ENCODE results near the gene OR2T1.
"Not testable (repeated sequence)": the region's sequence is repeated elsewhere in the genome, so short reads cannot be mapped to it uniquely, and the experiment has no call there.

Gene OR2T1, protein sequence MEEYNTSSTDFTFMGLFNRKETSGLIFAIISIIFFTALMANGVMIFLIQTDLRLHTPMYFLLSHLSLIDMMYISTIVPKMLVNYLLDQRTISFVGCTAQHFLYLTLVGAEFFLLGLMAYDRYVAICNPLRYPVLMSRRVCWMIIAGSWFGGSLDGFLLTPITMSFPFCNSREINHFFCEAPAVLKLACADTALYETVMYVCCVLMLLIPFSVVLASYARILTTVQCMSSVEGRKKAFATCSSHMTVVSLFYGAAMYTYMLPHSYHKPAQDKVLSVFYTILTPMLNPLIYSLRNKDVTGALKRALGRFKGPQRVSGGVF

DNA sequence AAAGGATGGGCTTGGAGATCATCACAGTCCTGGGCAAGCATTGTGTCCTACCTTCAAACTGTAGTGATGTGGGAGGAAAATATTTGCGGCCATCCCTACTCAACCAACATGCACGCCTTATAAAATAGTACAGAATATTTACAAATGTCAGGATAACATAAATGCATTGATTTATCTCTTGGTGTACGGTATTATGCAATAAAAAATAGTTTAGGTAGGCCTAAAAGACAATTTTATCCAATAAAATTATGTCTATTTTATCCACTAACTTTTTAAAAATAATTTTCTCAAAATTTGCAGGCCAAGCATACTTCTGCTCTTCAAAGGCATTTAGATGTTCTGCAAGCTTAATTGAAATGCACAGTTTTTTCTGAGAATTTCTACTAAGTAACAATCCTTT, at the start of gene OR2T1:
TSS of gene OR2T1 (plus strand) at position 301 of the 400 bp plus-strand sequence. CDS start 3,100 bp downstream, outside the sequence.
- no peak for DNase-seq

DNA sequence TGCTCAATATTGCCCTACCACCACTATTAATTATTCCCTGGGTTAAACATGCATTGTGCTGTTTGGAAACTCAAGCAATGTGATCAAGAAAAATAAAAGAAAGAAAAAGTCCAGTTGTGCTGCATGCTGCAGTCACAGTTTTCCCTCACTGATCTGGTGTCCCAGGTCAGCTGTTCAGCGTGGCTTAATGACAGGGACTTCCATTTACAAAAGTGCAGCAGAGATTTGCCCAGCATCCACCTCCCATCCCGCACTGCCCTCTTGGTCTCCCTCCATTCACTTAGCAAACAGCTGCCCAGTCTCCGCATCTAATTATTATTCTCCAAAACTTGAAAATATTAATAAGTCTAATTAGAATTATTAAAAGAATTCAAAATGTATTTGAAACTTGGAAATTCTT, 43.4 kb upstream of the OR2T1 start:
- no peak for DNase-seq

DNA sequence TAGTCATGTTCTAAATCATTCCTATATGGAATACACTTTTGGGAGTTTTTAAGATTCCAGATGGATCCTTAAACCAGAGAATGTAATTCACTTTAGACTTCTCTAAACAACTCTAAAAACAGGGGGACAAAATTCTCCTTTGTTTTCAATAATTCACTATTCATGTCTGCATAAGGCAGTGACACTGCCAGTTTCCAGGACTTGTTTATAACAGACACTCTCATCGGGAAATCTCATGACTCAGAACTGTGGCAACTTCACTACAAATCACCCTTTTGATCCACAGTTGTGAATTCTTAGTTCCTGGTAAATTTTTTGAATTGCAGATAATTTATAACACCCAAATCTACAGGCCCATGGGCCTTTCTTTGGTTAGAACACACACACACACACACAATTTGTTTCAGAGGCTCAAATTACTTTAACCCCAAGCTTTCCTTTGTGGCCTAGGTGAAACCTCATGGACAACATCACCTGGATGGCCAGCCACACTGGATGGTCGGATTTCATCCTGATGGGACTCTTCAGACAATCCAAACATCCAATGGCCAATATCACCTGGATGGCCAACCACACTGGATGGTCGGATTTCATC, 41.6 kb upstream of the OR2T1 start, which contains the start of gene OR2T4:
TSS of gene OR2T4 (plus strand) at position 545 of the 595 bp plus-strand sequence. CDS start at position 545, 0 bp downstream.
- no peak for DNase-seq

DNA sequence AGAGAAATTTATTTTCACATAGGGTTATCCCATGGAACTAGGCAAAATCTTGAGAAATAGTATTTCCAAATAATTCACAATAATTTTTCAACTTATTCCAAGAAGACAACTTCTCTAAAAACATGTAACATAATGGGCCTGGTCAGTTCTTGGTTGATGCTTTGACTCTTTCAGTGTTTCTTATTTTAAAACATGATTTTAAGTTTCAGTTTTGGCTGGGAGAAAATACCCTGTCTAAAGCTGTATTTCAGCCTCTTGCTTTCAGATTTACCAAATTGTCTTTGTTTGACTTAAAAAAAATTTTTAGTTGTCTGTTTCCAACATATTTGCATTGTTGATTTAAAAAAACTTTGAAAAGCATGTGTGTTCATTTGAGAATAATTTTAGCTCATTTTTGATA, 36.2 kb upstream of the OR2T1 start:
- no peak for DNase-seq

DNA sequence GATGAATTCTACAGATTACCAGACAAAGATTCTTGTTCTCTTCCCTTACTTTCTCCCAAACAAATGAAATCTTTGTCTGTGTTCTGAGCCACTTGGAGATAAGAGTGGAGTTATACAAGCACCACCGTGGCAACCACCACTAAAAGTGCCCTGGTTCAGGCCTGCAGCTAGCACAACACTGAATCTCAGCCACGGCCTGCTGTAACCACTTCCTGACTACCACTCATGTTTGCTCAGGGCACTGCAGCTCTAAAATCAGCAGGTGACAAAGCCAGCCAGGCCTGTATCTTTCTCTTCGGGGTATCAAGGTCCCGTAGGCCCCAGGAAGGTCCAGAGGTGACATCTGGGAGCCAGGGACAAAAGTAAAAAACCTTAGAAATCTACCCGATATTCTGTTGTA, 30.5 kb upstream of the OR2T1 start:
- no peak for DNase-seq

DNA sequence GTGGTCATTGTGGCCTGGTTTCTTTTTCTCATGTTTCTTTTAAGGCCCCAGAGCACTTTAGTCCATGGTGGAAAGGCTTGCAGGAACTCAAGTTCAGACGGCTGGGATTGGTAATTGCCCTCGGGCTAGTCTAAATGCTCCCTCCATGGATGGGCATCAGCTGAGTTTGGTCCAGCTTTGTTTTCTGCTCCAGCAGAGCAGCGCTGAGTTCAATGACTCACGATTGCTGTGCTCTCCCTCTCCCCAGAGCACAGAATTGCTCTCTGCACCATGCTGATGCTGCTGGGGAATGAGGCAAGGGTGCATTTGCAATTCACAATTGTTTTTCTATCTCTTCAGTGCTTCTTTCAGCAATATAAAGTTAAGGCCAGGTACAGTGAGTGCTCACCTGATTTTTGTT, 29.1 kb upstream of the OR2T1 start:
- no peak for DNase-seq

DNA sequence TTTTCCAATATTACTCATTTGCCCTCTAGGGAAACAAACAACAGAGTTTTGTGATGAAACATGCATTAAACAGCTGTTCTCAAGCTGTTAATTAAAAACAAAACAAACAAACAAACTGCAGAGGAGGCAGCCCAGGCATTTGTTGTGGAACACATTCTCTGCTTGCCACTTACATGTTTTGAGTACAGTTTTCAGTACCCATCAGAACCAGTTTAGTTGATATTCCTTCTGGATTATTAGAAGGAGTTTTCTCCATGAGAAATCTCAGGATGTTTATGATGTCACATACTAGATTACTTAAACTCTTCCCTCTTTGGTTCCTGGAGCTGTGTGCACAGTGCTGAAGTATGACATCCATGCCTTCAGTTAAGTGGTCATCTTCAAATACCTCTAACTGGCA, 27.4 kb upstream of the OR2T1 start, which contains the start of gene OR2T6:
TSS of gene OR2T6 (plus strand) at position 301 of the 400 bp plus-strand sequence. CDS start 11,863 bp downstream, outside the sequence.
- no peak for DNase-seq

DNA sequence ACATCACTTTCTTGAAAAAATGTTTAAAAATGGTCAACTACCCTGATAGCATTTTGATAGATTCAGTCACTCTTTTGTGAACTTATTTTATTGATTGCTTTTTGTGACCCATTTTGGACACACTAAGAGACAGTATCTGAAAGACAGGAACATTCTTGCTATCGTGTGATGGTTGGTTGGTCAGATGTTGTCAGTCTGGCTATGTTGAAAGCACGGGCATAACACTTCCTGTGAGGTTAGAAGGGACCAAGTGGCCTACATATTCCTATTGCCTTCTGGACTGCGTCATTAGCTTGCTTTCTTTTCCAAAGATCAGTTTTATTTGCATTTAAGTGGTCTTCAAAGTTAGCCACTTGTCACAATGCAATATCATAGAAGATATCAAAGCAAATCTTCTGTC, 25.9 kb upstream of the OR2T1 start:
- DNase-seq = no peak

DNA sequence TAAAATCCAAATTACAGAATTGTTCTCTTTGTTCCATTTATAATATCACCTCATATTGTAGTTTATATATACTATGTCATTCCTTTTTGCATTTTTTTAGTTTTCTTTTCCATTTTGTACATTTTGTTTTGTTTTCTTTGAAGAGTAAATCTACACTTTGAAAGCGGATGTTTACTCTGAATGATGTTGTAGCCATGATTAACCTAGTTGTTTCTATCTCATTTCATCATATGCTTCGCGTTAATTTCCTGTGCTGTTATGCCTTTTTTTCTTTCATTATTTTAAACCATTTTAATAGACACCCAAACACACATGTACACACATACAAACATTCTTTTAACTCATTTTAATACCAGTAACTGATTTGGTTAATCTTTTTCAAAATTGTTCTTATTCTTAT, 22.0 kb upstream of the OR2T1 start:
- DNase-seq = no peak

DNA sequence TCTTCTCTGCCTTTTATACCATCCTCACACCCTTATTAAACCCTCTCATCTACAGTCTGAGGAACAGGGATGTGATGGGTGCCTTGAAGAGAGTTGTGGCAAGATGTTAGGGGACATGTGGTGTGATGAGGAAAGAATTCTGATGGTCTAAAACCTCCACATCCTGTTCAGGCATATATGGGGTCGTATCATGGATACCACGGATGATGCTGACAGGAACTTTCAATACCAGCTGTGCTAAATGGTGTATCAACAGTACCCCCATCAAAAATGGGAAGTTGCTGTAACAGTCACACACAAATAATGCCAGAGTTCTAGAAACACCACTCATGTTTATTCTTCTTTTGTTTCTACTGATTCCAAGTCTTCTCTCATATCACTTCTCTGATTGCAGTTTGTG, 14.4 kb upstream of the OR2T1 start:
- no peak for DNase-seq

DNA sequence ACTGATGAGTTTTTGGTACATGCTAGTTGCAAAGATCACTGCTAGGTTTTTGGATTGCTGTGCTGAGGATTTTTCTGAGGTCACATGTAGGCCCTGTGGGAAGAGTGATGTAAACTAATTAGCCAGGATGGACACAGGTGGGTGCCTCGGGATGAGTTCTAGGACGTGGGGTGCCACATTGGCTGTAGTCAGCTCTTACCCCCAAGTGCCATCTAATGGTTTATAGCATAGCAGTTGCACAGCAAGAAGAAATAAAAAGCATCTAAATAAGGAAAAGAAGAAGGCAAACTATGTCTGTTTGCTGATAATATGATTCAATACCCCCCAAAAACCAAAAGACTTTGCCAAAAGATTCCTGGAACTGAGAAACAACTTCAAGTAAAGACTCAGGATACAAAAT, 9.8 kb upstream of the OR2T1 start:
- DNase-seq = no peak

DNA sequence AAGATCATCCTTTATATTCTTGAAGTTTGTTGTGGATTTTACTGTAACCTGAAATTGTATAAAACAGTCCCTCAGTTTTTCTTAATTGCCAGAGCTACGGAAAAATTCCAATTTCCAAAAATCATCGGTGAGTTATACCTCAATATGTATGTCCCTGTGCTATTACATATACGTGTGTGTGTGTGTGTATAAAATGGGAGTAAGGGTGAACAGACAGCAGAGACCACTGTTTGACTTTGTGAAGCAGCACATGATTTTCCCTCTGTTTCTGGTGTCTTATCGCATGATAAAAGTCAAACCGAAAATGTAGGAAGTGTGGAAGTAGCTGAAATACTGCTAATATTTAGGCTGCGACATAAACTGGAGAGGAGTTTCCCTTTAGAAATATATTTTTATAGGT, 1.2 kb downstream of the OR2T1 start:
- no peak for DNase-seq

DNA sequence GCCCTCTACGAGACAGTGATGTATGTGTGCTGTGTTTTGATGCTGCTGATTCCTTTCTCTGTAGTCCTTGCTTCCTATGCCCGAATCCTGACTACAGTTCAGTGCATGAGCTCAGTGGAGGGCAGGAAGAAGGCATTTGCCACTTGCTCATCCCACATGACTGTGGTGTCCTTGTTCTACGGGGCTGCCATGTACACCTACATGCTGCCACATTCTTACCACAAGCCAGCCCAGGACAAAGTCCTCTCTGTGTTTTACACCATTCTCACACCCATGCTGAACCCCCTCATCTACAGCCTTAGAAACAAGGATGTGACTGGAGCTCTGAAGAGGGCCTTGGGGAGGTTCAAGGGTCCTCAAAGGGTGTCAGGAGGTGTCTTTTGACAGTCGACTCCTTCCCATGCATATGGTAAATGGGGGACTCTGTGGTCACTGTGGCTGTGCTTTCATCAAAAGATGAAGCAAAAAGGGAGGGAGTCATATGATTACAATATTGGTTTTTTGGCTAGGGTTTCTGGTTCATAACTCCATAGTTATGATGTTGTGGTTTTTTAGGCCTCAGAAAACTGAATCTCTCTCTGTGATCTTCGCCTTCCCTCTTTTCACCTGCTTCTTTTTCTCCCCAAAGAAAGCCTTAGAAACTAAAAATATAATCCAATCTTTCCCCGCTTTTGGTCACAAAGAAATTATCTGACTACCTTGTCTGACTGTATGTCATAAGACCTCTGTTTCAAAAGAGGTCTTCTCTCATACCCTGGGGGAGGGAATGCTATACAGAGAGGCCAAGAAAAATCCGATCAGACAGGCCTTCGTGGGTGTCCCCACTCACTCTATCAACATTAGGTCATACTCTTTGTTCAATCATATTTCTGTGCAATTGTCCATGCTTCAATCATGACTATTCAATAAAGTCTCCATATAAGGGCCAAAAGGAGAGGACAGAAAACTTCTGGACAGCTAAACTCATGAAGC, 4.2 kb downstream of the OR2T1 start:
- DNase-seq = no peak

DNA sequence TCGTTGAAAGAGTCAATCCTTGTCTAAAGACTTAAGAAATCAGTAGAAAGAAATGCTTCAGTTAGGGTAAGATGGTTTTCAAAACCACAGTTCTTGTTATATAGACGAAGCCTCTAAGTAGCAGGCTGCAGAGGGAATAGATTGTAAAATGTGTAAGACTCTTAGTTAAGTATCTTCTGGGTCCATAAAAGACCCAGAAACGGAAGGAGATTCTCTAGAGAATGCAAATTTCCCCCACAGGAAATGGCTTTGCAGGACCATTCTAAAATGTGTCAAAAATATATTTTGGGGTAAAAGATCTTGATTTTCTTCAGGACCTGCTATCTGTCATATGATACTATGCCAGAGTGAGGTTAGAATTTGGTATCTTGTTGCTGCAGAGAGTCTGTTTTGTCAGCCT, 13.4 kb downstream of the OR2T1 start:
- no peak for DNase-seq

DNA sequence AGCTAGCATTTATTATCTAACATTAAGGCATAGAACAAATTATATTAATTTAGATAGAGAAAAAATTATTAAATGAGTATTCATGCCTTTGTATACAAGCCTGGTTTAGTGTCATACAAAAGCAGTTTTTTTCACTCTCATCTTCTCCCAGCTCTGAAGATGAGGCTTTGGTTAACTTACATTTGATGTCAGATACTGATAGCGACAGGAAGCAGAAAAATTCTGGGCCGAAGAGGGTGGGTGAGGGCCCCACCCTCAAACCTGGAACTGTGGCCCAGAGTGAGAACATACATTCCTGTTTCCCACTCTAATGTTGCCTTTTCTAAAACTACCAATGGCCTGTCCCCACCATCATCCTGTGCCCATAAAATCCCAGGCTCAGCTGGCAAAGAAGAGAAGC, 15.0 kb downstream of the OR2T1 start:
- no peak for DNase-seq

DNA sequence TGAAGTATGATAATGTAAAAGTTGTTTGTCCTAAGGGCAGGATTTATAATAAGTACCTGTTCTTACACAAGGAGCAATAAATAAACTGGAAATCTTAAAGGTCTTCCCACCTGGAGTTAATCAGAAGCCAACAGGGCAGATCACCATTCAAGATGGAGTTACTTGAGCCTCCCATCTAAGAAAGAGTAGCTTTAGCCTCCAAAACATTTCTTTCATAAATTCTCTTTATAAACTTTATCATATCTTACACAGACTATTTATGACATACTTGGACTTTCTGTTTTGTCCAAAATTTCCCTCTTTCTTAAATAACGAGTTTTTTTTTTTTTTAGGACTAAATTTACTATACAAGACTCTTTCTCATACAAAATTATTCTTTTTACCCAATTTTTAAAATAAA, 18.5 kb downstream of the OR2T1 start:
- no peak for DNase-seq

DNA sequence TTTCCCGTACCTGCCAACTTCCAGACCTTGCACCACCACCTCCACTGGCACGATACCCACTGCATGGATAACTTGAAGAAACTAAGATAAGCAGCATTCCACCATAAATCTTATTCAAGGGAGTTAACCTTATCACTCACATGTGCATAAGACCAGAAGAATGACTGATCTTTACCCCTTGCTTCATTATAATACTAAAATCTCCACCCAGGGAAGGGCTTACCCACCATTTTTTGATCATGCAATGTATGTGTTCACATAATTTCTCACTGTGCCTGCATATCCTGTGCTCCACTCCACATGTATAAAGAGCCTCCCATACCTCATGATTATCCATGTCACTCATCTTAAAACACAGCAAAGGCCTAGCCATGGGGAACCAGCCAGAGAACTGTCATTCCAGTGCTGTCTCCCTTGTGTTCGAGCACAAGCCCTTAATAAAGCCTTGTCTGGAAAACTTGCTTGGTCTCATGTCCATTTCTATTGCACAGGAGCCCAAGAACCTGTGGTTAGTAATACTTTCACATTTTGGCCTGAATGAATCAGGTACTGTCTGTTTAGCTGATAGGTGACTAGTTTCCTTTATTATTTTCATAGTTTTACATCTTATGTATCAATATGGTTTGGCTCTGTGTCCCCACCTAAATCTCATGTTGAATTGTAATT, 24.8 kb downstream of the OR2T1 start:
- not testable (repeated sequence) for DNase-seq

DNA sequence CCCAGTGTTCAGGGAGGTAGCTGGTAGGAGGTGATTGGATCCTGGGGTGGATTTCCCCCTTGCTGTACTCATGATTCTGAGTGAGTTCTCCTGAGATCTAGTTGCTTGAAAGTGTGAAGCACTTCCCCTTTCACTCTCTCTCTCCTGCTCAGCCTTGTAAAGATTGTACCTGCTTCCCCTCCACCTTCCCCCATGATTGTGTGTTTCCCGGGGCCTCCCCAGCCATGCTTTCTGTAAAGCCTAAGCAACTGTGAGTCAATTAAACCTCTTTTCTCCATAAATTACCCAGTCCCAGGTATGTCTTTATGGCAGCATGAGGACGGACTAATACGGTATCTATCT, 25.3 kb downstream of the OR2T1 start:
- DNase-seq = not testable (repeated sequence)

DNA sequence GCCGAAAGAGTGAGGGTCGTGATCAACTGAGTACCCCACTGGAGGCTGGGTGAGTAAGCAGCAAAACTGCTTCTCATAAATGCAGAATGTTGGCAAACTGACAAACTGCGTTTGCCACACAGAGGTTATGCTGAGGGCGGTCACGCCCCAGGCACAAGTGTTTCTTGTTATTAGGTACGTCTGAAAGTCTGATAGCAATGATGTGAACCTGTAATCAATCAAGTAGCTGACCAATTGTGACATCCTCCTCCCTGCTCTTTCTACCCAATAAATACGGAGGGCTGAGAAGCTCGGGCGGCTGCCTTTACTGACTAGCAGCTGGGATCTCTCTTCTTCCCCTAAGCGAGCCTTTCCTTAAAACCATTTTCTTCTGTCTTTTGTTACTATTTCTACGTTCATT, 28.8 kb downstream of the OR2T1 start:
- DNase-seq = not testable (repeated sequence)

DNA sequence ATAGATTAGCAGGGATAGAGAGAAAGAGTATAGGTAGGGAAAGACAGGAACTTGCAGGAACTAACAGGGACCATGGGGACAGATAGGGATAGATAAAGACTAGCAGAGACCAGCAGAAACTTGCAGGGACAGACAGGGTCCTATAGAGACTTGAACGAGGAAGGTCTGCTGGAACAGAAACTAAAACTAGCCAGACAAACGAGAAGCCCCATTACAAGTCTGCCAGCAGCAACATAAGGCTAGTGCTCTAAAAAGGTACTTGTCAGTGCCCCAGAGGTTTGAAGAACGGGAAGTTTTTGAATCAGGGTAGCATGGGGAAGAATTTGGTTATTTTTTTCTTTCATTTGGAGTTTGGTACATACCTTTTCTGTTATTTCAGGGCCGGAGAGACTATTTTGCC, 29.4 kb downstream of the OR2T1 start:
- not testable (repeated sequence) for DNase-seq

DNA sequence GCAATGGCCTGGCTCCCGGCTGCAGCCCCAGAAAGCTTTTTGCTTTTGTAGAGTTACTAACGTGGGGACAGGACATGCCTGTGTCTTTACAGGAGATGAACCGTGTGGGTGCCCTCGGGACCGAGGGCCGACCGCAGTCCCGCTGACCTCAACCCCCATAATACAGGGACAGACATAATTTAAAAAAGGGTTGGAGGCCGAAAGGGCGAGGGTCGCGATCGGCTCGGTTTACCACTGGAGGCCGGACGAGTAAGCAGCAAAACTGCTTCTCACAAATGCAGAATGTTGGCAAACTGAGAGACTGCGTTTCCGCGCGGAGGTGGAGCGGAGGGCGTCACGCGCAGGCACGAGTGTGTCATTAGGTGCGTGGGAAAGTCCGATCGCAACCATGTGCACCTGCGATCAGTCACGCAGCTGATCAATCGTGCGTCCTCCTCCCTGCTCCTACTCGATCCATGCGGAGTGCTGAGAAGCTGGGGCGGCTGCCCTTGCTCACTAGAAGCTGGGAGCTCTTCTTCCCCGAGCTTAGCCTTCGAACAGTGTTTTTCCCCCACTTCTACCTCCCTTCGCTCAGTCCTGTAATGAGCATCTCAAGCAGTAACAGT, 31.1 kb downstream of the OR2T1 start:
- DNase-seq = not testable (repeated sequence)

DNA sequence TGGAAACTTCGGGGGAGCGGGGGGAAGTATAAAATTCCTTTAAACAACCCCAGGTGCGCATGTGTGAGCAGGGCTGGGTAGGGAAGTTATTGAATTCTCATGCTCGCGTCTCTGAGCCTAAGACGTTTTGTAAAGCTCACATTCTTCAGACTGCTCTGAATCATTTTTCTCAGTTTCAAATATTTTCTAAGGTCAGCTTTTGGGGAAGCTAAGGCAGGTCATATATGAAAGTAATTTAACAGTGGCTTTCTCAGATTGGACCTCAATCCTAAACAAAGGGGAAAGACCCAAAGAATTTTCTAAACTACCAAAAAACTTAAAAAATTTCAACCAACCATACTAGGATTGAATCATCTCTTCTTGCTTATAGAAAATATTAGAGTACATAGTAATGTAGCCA, 32.1 kb downstream of the OR2T1 start:
- not testable (repeated sequence) for DNase-seq
